GM23248 (cell line): ENCODE data around the gene PRODH2.

Experiments
- EZH2 ChIP-seq: fragments of 200-600 bp; sonication (generic); IDR thresholded peaks from 2 replicates; pipeline ENCODE4 v1.6.1; 2018; ENCODE audit warnings: antibody characterized with exemption, mild to moderate bottlenecking; ENCODE audit not compliant: insufficient read depth, poor library complexity, severe bottlenecking
- EZH2phosphoT487 ChIP-seq: fragments of 200-600 bp; sonication (generic); IDR thresholded peaks from 2 replicates; pipeline ENCODE4 v1.6.1; 2018; ENCODE audit warnings: antibody characterized with exemption, moderate library complexity, mild to moderate bottlenecking, low read depth; ENCODE audit not compliant: insufficient read depth

DNA sequence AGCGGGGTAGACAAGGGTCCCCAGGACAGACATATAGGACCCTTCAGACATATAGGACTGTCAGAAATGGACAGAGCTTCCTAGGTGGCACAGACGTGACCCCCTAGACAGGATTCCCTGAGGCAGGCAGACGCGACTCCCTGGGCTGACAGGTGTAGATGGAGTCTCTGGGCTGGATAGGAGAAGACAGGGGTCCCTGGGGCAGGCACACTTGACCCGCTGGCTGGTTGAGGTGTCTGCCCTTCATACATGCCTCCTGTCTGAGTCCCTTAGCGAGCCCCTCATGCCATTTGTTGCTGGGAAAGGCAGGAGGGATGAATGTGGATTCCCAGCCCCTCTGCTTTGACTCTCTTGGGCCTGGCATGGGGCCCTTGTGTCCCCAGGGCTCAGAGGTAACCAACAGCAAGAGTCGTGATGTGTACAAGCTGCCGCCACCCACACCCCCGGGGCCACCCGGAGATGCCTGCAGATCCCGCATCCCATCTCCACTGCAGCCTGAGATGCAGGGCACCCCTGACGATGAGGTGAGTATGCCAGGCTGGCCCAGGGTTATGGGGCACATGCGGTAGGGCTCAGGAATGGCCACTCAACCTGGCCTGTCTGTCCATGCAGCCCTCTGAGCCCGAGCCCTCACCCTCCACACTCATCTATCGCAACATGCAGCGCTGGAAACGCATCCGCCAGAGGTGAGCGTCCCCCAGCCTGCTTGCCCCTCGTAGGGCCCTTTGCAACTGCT, 58.8 kb downstream of the PRODH2 start:
- TF ChIP-seq EZH2 (no peak), EZH2phosphoT487 (no peak)
